Measurements from ENCODE around the gene OBP2A. TPM values are rescaled to one million over a fixed set of nuclear protein-coding genes. Genes with fewer than 3 reads are reported as not detected.

Gene OBP2A
- total RNA-seq, 4 donors from 2014 or later: not detected

- no peaks in the 10 kb centered on the region for H3K36me3 ChIP-seq
- TF ChIP-seq POLR2A (IDR thresholded peaks at IDR 0.05) (no peak), EP300 (IDR thresholded peaks at IDR 0.05; ENCODE audit: low read depth) (no peak), POLR2AphosphoS5 (IDR thresholded peaks at IDR 0.05) (no peak), CTCF (IDR thresholded peaks at IDR 0.05) (no peak)
- DNase-seq: no peak
- H3K4me1 ChIP-seq: no peaks in the 10 kb centered on the region
- H3K27me3 ChIP-seq: no peaks in the 10 kb centered on the region
- no peaks in the 10 kb centered on the region for H3K9me3 ChIP-seq
- in situ Hi-C loops (cut with MboI; ENCODE audit: low pct_ligation_motif_present in 1 of 4, low pct_unique_long_range_greater_than_20kb in 1 of 4, low sequenced_read_pairs in 3 of 4): no loop called here
- intact Hi-C loops (cut with DNase I; ENCODE audit: low total_unique reads): loop anchor here (10.0 kb wide), 1 partner anchor 506 kb away; no protein-coding TSS in a partner anchor
- no peak overlapping the region for H3K27ac ChIP-seq
- 70% methylated on average over 15 of the region's 17 CpGs; no CpG with 5 or more reads in 1 of the 2 donors for WGBS, 2 donors (ENCODE audit: low coverage in 1 of 2)
- no peak overlapping the region for H3K4me3 ChIP-seq
These were observed 4.5 kb downstream of the OBP2A start for GRCh38 chr9:135550344-135550918.

- Histone ChIP-seq H3K9me3 (no peaks in the 10 kb centered on the region), H3K36me3 (no peaks in the 10 kb centered on the region), H3K27me3 (no peaks in the 10 kb centered on the region), H3K4me3 (no peak overlapping the region), H3K27ac (no peak overlapping the region), H3K4me1 (no peaks in the 10 kb centered on the region)
- intact Hi-C loops (cut with DNase I; ENCODE audit: low total_unique reads) (loop anchor here (10.0 kb wide), 1 partner anchor 506 kb away; no protein-coding TSS in a partner anchor), in situ Hi-C loops (cut with MboI; ENCODE audit: low pct_ligation_motif_present in 1 of 4, low pct_unique_long_range_greater_than_20kb in 1 of 4, low sequenced_read_pairs in 3 of 4) (no loop called here)
- DNase-seq: no peak
- TF ChIP-seq POLR2AphosphoS5 (IDR thresholded peaks at IDR 0.05) (no peak), EP300 (IDR thresholded peaks at IDR 0.05; ENCODE audit: low read depth) (no peak), CTCF (IDR thresholded peaks at IDR 0.05) (no peak), POLR2A (IDR thresholded peaks at IDR 0.05) (no peak)
- WGBS, 2 donors (ENCODE audit: low coverage in 1 of 2): 59 to 65% methylated on average over 6 to 14 of the region's 14 CpGs
These were observed 5.1 kb downstream of the OBP2A start for GRCh38 chr9:135551031-135551430.

GRCh38 chr9:135551456-135551855, 5.5 kb downstream of the OBP2A start:
- TF ChIP-seq EP300 (IDR thresholded peaks at IDR 0.05; ENCODE audit: low read depth): no peak
- TF ChIP-seq CTCF (IDR thresholded peaks at IDR 0.05): no peak
- no peak for TF ChIP-seq POLR2AphosphoS5 (IDR thresholded peaks at IDR 0.05)
- no peak for TF ChIP-seq POLR2A (IDR thresholded peaks at IDR 0.05)
- no peaks in the 10 kb centered on the region for H3K4me1 ChIP-seq
- H3K36me3 ChIP-seq: no peaks in the 10 kb centered on the region
- H3K9me3 ChIP-seq: no peaks in the 10 kb centered on the region
- 77% methylated on average over 13 of the region's 13 CpGs; no CpG with 5 or more reads in 1 of the 2 donors for WGBS, 2 donors (ENCODE audit: low coverage in 1 of 2)
- in situ Hi-C loops (cut with MboI; ENCODE audit: low pct_ligation_motif_present in 1 of 4, low pct_unique_long_range_greater_than_20kb in 1 of 4, low sequenced_read_pairs in 3 of 4) (no loop called here), intact Hi-C loops (cut with DNase I; ENCODE audit: low total_unique reads) (loop anchor here (10.0 kb wide), 1 partner anchor 507 kb away; no protein-coding TSS in a partner anchor)
- no peak for DNase-seq
- no peaks in the 10 kb centered on the region for H3K27me3 ChIP-seq
- no peak overlapping the region for H3K4me3 ChIP-seq
- no peak overlapping the region for H3K27ac ChIP-seq

GRCh38 chr9:135552021-135552697, 6.2 kb downstream of the OBP2A start:
- no peak overlapping the region for H3K27ac ChIP-seq
- in situ Hi-C loops (cut with MboI; ENCODE audit: low pct_ligation_motif_present in 1 of 4, low pct_unique_long_range_greater_than_20kb in 1 of 4, low sequenced_read_pairs in 3 of 4) (no loop called here), intact Hi-C loops (cut with DNase I; ENCODE audit: low total_unique reads) (loop anchor here (10.0 kb wide), 1 partner anchor 507 kb away; no protein-coding TSS in a partner anchor)
- H3K4me3 ChIP-seq: no peak overlapping the region
- no peak for DNase-seq
- WGBS, 2 donors (ENCODE audit: low coverage in 1 of 2): 62 to 75% methylated on average over 8 to 18 of the region's 18 CpGs
- H3K9me3 ChIP-seq: no peaks in the 10 kb centered on the region
- H3K27me3 ChIP-seq: no peaks in the 10 kb centered on the region
- TF ChIP-seq EP300 (IDR thresholded peaks at IDR 0.05; ENCODE audit: low read depth) (no peak), CTCF (IDR thresholded peaks at IDR 0.05) (no peak), POLR2AphosphoS5 (IDR thresholded peaks at IDR 0.05) (no peak), POLR2A (IDR thresholded peaks at IDR 0.05) (no peak)
- H3K36me3 ChIP-seq: no peaks in the 10 kb centered on the region
- H3K4me1 ChIP-seq: no peaks in the 10 kb centered on the region

Measured in transverse colon (tissue), 4 donors.